MCF 10A (cell line): ENCODE measurements around the gene GRIP1. TPM values are rescaled to one million over a fixed set of nuclear protein-coding genes. Genes with fewer than 3 reads are reported as not detected.
A peak's percentile ranks its signal among the peaks of the same experiment; 100 is the strongest.

Experiments
- BruUV-seq: library from RNA; stranded (reverse); fragments of 400-500 nt; replicated peaks from 2 replicates; lab custom pipeline; 2021; lab: Mats Ljungman, UMichigan
- CTCF ChIA-PET: fragments of 300-600 bp; sonication (Branson Sonifier 250); formaldehyde crosslinking; extraction: SDS; loops from one replicate; lab custom pipeline; 2021; ENCODE audit warnings: antibody characterized with exemption, inconsistent platforms; lab: Yijun Ruan, JAX
- POLR2A ChIA-PET: fragments of 300-600, 350-650 bp; sonication (Branson Sonifier 250); formaldehyde crosslinking; extraction: SDS; loops from one replicate; lab custom pipeline; 2020; ENCODE audit warnings: antibody characterized with exemption, inconsistent platforms; lab: Yijun Ruan, JAX
- DNase-seq: peaks from one replicate; pipeline ENCODE4 v3.0.0-alpha.2; 2018; ENCODE audit not compliant: unreplicated experiment
- H3K27ac Mint-ChIP-seq: one replicate; pipeline ENCODE4 v1.8.0; 2022; ENCODE audit warnings: mild to moderate bottlenecking, low read depth, mixed read lengths; ENCODE audit not compliant: unreplicated experiment
- H3K27me3 Mint-ChIP-seq: one replicate; pipeline ENCODE4 v1.8.0; 2022; ENCODE audit warnings: mixed read lengths; ENCODE audit not compliant: insufficient read depth, unreplicated experiment
- H3K36me3 Mint-ChIP-seq: one replicate; pipeline ENCODE4 v1.8.0; 2022; ENCODE audit warnings: mild to moderate bottlenecking, moderate library complexity, mixed read lengths; ENCODE audit not compliant: insufficient read depth, unreplicated experiment
- H3K4me1 Mint-ChIP-seq: one replicate; pipeline ENCODE4 v1.8.0; 2022; ENCODE audit warnings: mixed read lengths; ENCODE audit not compliant: insufficient read depth, unreplicated experiment
- H3K4me3 Mint-ChIP-seq: one replicate; pipeline ENCODE4 v1.8.0; 2022; ENCODE audit warnings: mild to moderate bottlenecking, moderate library complexity, mixed read lengths; ENCODE audit not compliant: unreplicated experiment
- H3K9me3 Mint-ChIP-seq: one replicate; pipeline ENCODE4 v1.8.0; 2022; ENCODE audit warnings: mixed read lengths; ENCODE audit not compliant: unreplicated experiment
- CTCF ChIP-seq: fragments of 200-600 bp; IDR thresholded peaks from one replicate; pipeline ENCODE4 v1.8.0; 2022; ENCODE audit warnings: antibody characterized with exemption, mild to moderate bottlenecking; ENCODE audit not compliant: unreplicated experiment
- intact Hi-C: fragments of 100-400 bp; cut with micrococcal nuclease; formaldehyde crosslinking; loops from 2 replicates; pipeline ENCODE4 v1.14.1; 2022
- total RNA-seq: library from RNA; stranded (reverse); gene quantifications from 2 replicates; pipeline ENCODE4 v1.2.3, GENCODE V29; 2022

Gene GRIP1
- total RNA-seq, 1 experiment from 2014 or later, result 8.2 TPM

- Mint-ChIP-seq H3K36me3 (no peaks in the 10 kb centered on the region), H3K9me3 (no peaks in the 10 kb centered on the region), H3K4me3 (no peak overlapping the region), H3K27me3 (no peaks in the 10 kb centered on the region), H3K27ac (no peak overlapping the region), H3K4me1 (no peaks in the 10 kb centered on the region)
- intact Hi-C loops, result no loop called here
- ChIA-PET CTCF (interaction anchor here (0.8 kb wide), 1 partner anchor 24 kb away, joined by 4 read pairs; no protein-coding TSS in a partner anchor), POLR2A (no interaction called here)
- no TSS peak for BruUV-seq
- no peak for TF ChIP-seq CTCF
- no peak for DNase-seq
Observed at GRCh38 chr12:66572845-66573244, 106.0 kb downstream of the GRIP1 start.

- no peak for TF ChIP-seq CTCF
- ChIA-PET CTCF (no interaction called here), POLR2A (no interaction called here)
- H3K9me3 Mint-ChIP-seq, result no peaks in the 10 kb centered on the region
- H3K4me1 Mint-ChIP-seq, result no peaks in the 10 kb centered on the region
- BruUV-seq, result no TSS peak
- no peaks in the 10 kb centered on the region for H3K36me3 Mint-ChIP-seq
- H3K4me3 Mint-ChIP-seq, result no peak overlapping the region
- no peaks in the 10 kb centered on the region for H3K27me3 Mint-ChIP-seq
- no peak for DNase-seq
- intact Hi-C loops, result no loop called here
- no peak overlapping the region for H3K27ac Mint-ChIP-seq
Observed at GRCh38 chr12:66571361-66571915, 107.4 kb downstream of the GRIP1 start.

- TF ChIP-seq CTCF, result no peak
- BruUV-seq, result no TSS peak
- ChIA-PET CTCF (no interaction called here), POLR2A (no interaction called here)
- no peak for DNase-seq
- no peaks in the 10 kb centered on the region for H3K36me3 Mint-ChIP-seq
- H3K9me3 Mint-ChIP-seq, result peaks cover 15% of the 10 kb centered on the region
- H3K27ac Mint-ChIP-seq, result no peak overlapping the region
- intact Hi-C loops, result no loop called here
- H3K4me3 Mint-ChIP-seq, result no peak overlapping the region
- H3K27me3 Mint-ChIP-seq, result no peaks in the 10 kb centered on the region
- no peaks in the 10 kb centered on the region for H3K4me1 Mint-ChIP-seq
Observed at GRCh38 chr12:66563220-66563619, 115.7 kb downstream of the GRIP1 start.

- no peaks in the 10 kb centered on the region for H3K36me3 Mint-ChIP-seq
- no peak overlapping the region for H3K4me3 Mint-ChIP-seq
- no peaks in the 10 kb centered on the region for H3K4me1 Mint-ChIP-seq
- ChIA-PET CTCF (no interaction called here), POLR2A (no interaction called here)
- DNase-seq, result peak; percentile 29
- no peaks in the 10 kb centered on the region for H3K9me3 Mint-ChIP-seq
- H3K27me3 Mint-ChIP-seq, result no peaks in the 10 kb centered on the region
- BruUV-seq, result no TSS peak
- TF ChIP-seq CTCF, result peak; percentile 22
- H3K27ac Mint-ChIP-seq, result no peak overlapping the region
- intact Hi-C loops, result loop anchor here (10.0 kb wide), 1 partner anchor 280 kb away; no protein-coding TSS in a partner anchor
Observed at GRCh38 chr12:66555113-66555512, 123.8 kb downstream of the GRIP1 start.
